Measurements from ENCODE around the gene MTARC2.

Gene MTARC2

DNA sequence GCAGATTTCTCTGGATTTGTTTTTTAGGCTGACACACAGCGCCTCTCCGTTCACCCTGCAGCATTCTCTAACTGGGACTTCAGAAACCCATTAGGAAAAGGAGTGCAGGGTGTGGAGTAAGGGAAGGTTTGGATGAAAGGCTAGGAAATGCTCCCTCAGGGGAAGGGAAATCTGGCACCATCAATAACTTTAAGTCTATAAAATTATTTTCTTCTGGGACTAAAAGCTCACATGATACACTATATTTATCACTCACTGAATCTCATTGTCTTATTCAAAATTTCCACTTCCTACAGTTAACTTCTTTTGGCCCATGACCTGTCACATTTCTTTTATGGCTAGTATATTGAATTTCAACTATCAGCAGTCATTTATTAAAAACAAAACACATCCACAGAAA is 85.3 kb downstream of the MTARC2 start:
- no peak for DNase-seq

All from effector CD4-positive, alpha-beta T cell (primary cell).